Epithelial cell of esophagus (primary cell): ENCODE data around the gene PRRT1.

ENCODE experiments used
- DNase-seq: peaks from one replicate; pipeline ENCODE4 v3.0.0; 2010; ENCODE audit warnings: low read depth
- H3K4me3 ChIP-seq: 2 replicates; pipeline ENCODE4 v1.5.1; 2011; ENCODE audit warnings: mild to moderate bottlenecking, low read length, control low read depth
- TF ChIP-seq, protein P1 (sequence below): IDR thresholded peaks from 2 replicates; pipeline ENCODE4 v1.5.1; 2011; ENCODE audit warnings: low read depth, mild to moderate bottlenecking, low read length, control low read depth, inconsistent platforms; ENCODE audit not compliant: insufficient read depth; ENCODE audit errors: missing control alignments

PRRT1 gene

DNA sequence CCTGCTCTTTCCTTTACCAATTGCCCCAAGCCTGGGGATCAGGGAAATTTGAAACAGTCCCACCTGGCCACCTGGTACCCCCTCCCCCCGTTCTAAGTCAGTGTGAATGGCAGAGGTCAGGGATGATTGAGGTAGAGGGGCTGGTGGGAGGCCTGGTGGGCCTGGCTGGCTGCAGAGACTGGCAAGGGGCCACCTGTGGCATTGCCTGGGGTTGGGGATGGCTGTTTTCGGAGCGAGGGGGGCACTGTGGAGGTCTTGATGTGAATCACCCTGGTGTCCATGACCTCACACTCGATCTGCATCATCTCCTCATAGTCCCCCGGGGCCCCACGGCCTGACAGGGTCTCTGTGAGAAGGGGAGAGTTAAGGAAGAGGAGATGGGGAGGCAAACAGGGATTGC is 36.1 kb downstream of the PRRT1 start:
- no peak overlapping the region for H3K4me3 ChIP-seq
- DNase-seq = no peak
- TF ChIP-seq, protein P1, sequence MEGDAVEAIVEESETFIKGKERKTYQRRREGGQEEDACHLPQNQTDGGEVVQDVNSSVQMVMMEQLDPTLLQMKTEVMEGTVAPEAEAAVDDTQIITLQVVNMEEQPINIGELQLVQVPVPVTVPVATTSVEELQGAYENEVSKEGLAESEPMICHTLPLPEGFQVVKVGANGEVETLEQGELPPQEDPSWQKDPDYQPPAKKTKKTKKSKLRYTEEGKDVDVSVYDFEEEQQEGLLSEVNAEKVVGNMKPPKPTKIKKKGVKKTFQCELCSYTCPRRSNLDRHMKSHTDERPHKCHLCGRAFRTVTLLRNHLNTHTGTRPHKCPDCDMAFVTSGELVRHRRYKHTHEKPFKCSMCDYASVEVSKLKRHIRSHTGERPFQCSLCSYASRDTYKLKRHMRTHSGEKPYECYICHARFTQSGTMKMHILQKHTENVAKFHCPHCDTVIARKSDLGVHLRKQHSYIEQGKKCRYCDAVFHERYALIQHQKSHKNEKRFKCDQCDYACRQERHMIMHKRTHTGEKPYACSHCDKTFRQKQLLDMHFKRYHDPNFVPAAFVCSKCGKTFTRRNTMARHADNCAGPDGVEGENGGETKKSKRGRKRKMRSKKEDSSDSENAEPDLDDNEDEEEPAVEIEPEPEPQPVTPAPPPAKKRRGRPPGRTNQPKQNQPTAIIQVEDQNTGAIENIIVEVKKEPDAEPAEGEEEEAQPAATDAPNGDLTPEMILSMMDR = no peak

DNA sequence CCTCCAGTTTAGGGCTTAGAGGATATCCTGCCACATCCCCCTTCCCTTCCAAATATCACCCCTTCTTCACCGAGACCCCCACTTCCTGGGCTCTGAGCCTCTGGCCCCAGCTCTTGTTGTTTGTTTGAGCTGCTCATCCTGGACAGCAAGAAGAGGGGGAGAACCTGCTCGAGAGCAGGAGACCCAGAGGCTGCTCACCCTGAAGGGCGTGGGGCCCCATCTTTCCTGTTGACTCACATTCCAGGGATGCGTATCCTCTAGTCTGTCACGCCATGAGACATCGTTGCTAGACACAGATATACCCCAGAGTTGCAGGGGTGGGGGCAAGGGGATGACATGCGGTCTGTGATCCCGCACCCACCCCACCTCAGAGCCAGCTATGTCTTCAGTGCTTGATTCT is 36.9 kb downstream of the PRRT1 start:
- peak; percentile 75 for DNase-seq
- TF ChIP-seq, protein P1 = no peak
- no peak overlapping the region for H3K4me3 ChIP-seq

DNA sequence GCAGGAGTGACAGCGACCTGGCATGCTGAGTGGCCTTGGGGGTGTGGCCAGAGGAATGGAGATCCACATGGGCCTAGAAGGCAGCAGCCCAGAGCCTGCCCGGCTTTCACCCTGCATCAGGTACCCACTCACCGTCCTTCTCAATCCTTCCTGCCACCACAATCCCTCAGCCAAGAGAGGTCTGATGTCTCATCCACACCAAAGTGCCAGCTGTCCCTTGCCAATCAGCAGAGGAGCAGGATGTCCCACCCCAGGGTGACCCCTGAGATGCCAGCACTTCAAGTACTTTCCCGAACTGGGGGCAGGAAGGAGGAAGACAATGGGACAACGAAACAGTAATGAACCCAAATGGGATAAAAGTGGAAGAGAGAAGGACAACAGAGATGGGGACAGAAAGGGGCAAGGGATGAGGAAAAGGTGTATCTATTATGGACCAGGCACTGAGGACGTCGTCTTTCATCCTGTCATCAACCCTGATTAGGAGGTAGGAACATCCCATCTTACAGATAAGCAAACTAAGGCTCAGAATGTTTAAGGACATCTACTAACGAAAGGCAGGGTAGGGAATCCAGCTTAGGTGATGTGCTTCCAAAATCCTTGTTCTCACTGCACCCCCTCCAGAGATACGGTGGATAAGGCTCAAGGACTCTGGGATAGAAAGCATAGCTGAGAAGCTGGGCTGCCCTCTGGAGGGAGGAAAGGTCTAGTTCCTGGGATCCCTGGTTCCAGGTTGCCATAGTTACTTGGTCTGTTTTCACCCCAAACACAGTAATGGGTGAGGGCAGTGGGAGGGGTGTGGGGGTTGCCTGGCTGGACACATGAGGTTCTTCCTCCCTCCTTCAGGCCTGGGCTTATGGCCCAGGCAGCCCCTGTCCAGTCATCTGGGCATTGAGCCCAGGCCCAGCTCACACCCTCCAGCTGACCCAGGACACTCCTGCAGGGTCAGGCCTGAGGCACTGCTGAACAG is 38.1 kb downstream of the PRRT1 start:
- no peak overlapping the region for H3K4me3 ChIP-seq
- no peak for DNase-seq
- TF ChIP-seq, protein P1 = peak; percentile 4

DNA sequence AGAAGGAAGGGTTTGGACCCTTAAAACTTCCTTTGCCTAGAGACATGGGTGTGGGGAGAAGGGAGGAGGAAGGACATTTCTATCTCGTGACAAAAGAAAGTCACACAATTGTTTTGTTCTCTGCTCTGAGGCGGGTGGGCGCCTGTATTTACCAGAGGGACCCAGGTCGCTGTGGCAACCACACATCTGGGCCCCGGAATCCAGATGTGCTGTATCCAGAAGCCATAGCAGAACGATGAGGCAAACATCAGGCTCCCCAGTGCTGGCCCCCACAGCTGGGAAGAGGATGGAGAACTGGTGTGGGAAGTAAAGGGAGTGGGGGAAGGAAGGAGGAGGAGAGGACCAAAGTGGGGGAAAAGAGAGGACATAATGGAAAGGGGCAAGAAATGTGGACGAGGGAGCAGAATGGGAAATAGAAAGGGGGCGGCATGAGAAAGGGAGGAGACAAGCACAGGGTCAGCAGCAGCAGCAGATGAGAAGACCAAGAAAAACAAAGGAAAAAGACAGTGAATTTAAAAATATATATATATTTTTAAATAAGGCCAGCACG is 39.2 kb downstream of the PRRT1 start:
- DNase-seq = no peak
- H3K4me3 ChIP-seq = no peak overlapping the region
- TF ChIP-seq, protein P1 = no peak

DNA sequence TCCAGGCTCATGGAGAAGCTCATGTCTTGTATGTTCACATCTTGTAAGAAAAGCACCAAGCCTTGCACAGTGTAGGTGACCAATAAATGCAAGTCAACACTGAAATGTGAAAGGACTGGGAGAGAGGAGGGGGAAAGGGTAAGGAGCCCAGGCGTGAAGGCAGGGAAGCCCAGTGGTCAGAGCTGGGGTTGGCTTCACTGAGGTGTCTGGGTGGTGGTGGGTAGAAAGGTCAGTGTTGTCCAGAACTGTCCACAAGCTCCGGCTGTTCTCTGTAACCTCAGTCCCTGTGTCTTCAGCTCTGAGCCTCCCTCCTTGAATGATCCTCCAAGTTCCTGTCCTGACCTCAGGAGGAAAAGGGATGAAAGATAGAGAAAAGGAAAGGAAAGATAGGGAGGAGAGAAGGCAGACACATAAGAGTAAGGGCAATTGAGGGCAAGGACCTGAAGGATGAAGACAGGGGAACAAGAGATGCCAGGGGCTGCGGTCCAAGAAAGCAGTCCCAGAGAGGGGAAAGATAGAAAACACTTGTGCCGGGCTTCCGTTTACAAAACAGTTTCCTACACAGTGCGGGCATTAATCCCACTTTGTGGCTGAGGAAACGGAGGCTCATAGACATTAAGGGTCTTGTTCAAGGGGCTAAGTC is 40.2 kb downstream of the PRRT1 start:
- H3K4me3 ChIP-seq = no peak overlapping the region
- TF ChIP-seq, protein P1 = no peak

DNA sequence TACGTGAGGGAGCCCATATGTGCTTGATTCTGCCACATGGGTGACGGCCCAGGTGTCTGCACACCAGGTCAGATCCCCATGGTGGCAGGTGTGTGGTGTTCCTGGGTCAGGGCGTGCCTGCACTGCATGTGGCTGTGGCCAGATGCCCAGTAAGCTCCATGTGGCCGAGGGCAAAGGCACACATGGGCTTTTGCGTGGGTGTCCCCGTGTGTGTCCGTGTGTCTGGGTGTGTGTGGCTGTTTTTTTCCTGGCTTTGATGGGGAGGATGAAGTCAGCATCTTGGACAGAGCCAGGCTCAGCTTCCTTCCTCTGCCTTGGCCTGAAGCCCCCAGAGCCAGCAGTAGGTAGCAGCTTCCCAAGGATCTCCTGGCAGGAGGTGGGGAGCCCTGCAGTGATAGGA is 41.1 kb downstream of the PRRT1 start:
- TF ChIP-seq, protein P1 = no peak
- no peak for DNase-seq
- no peak overlapping the region for H3K4me3 ChIP-seq

More for the DNA sequence above, 40.2 kb downstream of the PRRT1 start:
- no peak for DNase-seq
